ENCODE data around the gene CRYL1.

CRYL1 gene

GRCh38 chr13:20525601-20526544 lies at the start of gene CRYL1:
Gene CRYL1, minus strand, starts transcription at chr13:20525857. Its CDS starts 63 bp downstream, at chr13:20525794.
- FAIRE-seq = no peak
- TF ChIP-seq CTCF (IDR thresholded peaks at IDR 0.05; ENCODE audit: insufficient read depth, missing control alignments) = no peak
- peak; percentile 44 for DNase-seq (ENCODE audit: insufficient read length, low spot score)

- no peak for DNase-seq (ENCODE audit: insufficient read length, low spot score)
- no peak for TF ChIP-seq CTCF (IDR thresholded peaks at IDR 0.05; ENCODE audit: insufficient read depth, missing control alignments)
- FAIRE-seq = no peak
Measured at GRCh38 chr13:20573636-20574035, 48.0 kb upstream of the CRYL1 start.

- DNase-seq (ENCODE audit: insufficient read length, low spot score) (no peak), FAIRE-seq (no peak)
- no peak for TF ChIP-seq CTCF (IDR thresholded peaks at IDR 0.05; ENCODE audit: insufficient read depth, missing control alignments)
Measured at GRCh38 chr13:20573186-20573585, 47.5 kb upstream of the CRYL1 start.

GRCh38 chr13:20571676-20572075 lies 46.0 kb upstream of the CRYL1 start:
- TF ChIP-seq CTCF (IDR thresholded peaks at IDR 0.05; ENCODE audit: insufficient read depth, missing control alignments) = no peak
- DNase-seq (ENCODE audit: insufficient read length, low spot score) (no peak), FAIRE-seq (no peak)

GRCh38 chr13:20570517-20570916 lies 44.9 kb upstream of the CRYL1 start:
- no peak for DNase-seq (ENCODE audit: insufficient read length, low spot score)
- no peak for FAIRE-seq
- TF ChIP-seq CTCF (IDR thresholded peaks at IDR 0.05; ENCODE audit: insufficient read depth, missing control alignments) = no peak

GRCh38 chr13:20567881-20568528 lies 42.3 kb upstream of the CRYL1 start:
- TF ChIP-seq CTCF (IDR thresholded peaks at IDR 0.05; ENCODE audit: insufficient read depth, missing control alignments) = no peak
- DNase-seq (ENCODE audit: insufficient read length, low spot score) (no peak), FAIRE-seq (no peak)

Measured in D721Med (cell line).